Liver (tissue), 3 donors: ENCODE data around the gene FTO.

ENCODE experiments used
- SP1 ChIP-seq: IDR thresholded peaks from 2 replicates; pipeline ENCODE4 v1.6.1; 2018; ENCODE audit warnings: antibody characterized with exemption, mild to moderate bottlenecking
- TAF1 ChIP-seq: conservative IDR thresholded peaks from 2 replicates; pipeline ENCODE4 v1.6.1; 2016; ENCODE audit warnings: antibody characterized with exemption, mild to moderate bottlenecking
- YY1 ChIP-seq: IDR thresholded peaks from 2 replicates; pipeline ENCODE4 v1.6.1; 2016; ENCODE audit warnings: antibody characterized with exemption, mild to moderate bottlenecking
- TF ChIP-seq, protein P1 (sequence below): fragments of 150-350 bp; IDR thresholded peaks from 2 replicates; pipeline ENCODE4 v1.5.1; 2017; ENCODE audit warnings: improper control_type of control experiment, low read depth, low read length; ENCODE audit not compliant: missing input control
- donor health status: healthy.
- donor health status: healthy.

- TF ChIP-seq, protein P1, sequence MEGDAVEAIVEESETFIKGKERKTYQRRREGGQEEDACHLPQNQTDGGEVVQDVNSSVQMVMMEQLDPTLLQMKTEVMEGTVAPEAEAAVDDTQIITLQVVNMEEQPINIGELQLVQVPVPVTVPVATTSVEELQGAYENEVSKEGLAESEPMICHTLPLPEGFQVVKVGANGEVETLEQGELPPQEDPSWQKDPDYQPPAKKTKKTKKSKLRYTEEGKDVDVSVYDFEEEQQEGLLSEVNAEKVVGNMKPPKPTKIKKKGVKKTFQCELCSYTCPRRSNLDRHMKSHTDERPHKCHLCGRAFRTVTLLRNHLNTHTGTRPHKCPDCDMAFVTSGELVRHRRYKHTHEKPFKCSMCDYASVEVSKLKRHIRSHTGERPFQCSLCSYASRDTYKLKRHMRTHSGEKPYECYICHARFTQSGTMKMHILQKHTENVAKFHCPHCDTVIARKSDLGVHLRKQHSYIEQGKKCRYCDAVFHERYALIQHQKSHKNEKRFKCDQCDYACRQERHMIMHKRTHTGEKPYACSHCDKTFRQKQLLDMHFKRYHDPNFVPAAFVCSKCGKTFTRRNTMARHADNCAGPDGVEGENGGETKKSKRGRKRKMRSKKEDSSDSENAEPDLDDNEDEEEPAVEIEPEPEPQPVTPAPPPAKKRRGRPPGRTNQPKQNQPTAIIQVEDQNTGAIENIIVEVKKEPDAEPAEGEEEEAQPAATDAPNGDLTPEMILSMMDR, result no peak
- TF ChIP-seq YY1 (no peak), SP1 (no peak), TAF1 (no peak)
Observed at GRCh38 chr16:53792161-53792951, 88.4 kb downstream of the FTO start.
